ENCODE measurements around the gene SLC18A3.

The SLC18A3 gene

DNA sequence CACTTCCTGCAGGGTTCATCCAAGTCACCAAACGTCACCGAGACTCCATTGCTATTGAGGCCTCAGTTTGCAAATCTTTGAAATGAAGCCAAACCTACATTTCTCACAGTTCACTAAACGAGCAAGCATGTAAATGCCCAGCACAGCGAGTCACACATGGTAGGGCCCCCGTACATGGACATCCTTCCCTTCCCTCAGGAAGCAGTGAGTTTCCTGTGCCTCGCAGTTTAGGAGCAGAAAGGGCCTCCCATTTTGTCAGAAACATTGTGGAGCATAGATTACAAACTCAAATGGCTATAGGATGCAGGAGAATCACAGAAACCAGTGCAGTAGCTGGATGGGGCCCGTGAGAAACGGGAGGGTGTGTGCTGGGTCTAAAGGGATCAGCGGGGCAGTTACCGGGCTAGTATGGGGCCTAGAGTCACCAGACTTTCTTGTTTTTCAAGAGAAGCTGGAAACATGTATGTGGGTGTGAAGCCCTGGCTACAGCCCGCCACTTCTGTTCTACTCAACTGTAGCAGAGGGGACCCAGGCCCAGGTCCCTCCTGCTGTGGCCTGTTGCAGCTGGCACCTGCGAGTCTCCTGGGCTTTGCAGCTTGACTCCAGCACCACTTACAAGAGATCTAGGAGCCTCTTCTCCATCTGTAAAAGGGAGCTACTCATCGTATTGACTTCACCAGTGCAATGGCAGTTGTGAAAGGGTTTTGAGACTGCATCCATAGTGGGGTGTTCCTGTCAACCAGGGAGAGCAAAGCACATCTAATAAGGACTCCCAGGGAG, 14.2 kb upstream of the SLC18A3 start:
- no peak for DNase-seq (ENCODE audit: low read depth in 2 of 2)

GRCh38 chr10:49596493-49596809, 13.7 kb upstream of the SLC18A3 start:
- DNase-seq (ENCODE audit: low read depth in 2 of 2) = no peak

DNA sequence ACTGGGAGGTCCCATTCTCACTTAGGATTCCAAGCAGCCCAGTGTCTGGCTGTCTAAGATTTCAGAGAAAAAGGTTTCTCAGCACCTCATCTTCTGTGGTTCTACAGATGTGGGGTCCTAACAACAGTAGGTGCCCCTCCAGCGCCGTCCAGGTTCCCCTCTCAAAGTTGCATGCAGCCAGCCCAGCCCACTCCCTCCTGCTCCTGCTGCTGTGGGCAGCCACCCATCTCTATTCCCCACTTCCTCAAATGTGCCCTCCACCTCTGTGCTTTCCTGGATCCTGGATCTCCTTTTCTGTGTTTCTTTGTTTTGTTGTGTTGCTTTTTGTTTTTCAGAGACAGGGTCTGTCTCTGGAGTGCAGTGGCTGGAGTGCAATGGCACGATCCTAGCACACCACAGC, 13.3 kb upstream of the SLC18A3 start:
- DNase-seq (ENCODE audit: low read depth in 2 of 2) = no peak

- no peak for DNase-seq (ENCODE audit: low read depth in 2 of 2)
Observed at GRCh38 chr10:49597426-49598163, 12.5 kb upstream of the SLC18A3 start.

GRCh38 chr10:49598164-49598856, 11.8 kb upstream of the SLC18A3 start:
- no peak for DNase-seq (ENCODE audit: low read depth in 2 of 2)

DNA sequence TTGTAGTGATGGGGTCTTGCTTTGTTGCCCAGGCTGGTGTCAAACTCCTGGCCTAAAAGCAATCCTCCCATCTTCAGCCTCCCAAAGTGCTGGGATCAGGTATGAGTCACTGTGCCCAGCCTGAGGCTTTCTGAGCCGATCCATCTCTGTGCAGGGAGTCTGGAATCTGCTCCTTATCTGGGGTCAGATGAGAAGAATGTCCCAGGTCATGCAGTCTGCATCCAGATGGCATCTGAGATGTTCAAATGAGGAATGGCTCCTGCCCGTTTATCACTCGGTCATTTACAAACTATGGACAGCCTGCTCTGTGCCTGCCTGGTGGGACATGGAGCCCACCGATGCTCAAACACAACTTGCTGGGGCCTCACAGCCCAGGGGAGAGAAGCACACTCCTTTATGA, 11.1 kb upstream of the SLC18A3 start:
- no peak for DNase-seq (ENCODE audit: low read depth in 2 of 2)

GRCh38 chr10:49599546-49599945, 10.6 kb upstream of the SLC18A3 start:
- DNase-seq (ENCODE audit: low read depth in 2 of 2) = no peak

- DNase-seq (ENCODE audit: low read depth in 2 of 2) = no peak
Observed at GRCh38 chr10:49600046-49600445, 10.1 kb upstream of the SLC18A3 start.

DNA sequence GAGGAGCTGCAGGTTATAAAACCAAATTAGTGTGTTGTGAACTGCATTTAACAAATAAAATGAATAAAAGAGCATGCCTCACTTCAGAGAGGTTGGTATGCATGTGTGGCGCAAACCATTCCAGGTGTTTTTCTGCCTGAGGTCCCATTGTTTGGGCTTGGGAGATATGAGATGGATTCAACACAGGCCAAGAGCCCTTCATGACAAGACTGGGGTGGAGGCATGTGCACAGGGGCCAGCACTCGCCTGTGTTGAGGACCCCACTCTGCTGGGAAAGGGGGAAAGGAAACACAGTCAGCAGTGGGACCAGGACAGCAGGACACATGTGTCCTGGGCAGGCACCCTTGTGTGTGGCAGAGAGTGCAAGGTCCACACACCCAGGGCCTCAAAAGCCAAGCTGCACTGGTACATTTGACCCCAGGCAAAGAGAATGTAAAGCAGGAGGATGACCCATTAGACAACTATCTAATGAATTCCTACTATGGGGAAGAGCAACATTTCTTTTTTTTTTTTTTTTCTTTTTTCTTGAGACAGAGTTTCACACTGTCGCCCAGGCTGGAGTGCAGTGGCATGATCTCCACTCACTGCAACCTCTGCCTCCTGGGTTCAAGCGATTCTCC, 9.2 kb upstream of the SLC18A3 start:
- no peak for DNase-seq (ENCODE audit: low read depth in 2 of 2)

GRCh38 chr10:49601857-49602256, 8.3 kb upstream of the SLC18A3 start:
- DNase-seq (ENCODE audit: low read depth in 2 of 2) = no peak

- no peak for DNase-seq (ENCODE audit: low read depth in 2 of 2)
Observed at GRCh38 chr10:49602380-49603023, 7.6 kb upstream of the SLC18A3 start.

GRCh38 chr10:49605216-49605938, 4.7 kb upstream of the SLC18A3 start:
- no peak for DNase-seq (ENCODE audit: low read depth in 2 of 2)

DNA sequence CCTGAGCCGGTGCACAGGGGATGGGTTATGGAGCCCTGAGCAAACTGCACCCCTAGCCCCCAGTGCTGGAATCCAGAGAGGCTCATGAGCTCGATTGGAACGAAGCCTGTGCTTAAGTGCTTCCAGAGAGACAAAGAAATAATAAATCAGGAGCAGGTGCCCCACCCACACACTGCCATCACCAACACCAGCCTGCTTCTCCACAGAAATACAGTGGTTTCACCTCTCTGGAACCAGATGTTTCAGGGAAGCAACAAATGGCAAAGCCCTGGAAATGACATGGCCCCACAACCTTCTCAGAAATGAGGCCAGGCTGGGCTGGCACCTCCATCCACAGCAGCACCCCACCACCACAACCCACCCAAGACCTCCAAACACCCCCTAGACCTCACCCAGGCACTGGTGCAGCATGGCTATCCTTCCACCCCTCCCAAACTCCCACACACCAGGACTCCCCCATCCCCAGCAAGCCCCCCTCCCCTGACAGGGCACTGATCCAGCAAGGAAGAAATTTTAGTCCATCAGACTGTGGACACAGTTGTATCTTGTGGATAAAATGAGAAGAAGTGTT, 4.1 kb upstream of the SLC18A3 start:
- DNase-seq (ENCODE audit: low read depth in 2 of 2) = no peak

GRCh38 chr10:49606981-49607535, 3.1 kb upstream of the SLC18A3 start:
- DNase-seq (ENCODE audit: low read depth in 2 of 2) = peak; percentile 15 to 28

DNA sequence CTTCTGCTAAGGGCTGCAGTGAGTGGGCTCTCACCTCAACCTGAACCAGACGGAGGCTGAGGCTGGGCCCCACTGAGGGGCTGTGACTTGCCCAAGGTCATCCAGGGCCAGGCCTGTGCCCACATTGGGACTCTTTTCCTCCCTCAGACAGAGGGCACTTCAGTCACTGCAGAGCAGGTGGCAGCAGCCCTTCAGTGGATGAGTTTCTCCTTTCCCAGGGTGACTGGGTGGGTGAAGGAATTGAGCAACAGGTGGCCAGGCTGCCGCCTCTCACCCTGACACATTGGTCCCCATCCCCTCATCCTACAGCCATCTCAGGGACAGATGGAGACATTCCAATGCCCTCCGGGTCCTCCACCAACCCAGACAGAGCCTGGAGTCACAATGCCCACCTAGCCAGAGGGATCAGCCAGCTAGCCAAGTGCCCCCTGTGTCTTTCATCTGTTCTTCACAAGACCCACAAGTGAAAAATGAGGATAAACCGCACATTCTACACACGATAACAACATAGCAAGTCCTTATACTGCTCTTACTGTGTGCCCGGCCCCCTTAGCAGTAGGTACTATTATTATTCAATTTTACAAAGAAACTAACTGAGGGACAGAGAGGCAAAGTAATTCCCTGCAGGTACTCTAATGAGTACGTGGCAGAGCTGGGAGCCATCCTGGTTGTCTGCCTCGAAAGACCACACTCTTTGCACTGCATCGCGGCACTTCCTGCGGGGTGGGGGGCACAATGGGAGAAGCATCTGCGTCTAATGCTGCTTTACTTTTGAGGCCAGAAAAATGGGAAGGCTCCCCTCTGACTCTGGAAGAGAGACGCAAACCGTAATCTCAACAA, 1.7 kb upstream of the SLC18A3 start:
- DNase-seq (ENCODE audit: low read depth in 2 of 2) = no peak

DNA sequence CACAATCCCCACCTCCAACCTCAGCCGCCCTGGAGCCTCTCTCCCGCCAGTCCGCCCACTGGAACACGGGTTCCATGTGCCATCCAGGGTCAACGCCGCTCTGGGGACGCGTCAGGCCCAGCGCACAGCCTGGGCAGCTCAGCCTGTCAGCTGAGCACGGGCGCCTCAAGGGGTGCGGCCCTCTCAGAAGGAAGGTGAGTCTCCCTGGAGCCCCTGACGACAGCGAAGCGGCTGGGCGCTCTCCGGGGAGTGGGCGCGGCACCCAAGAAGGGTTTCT, 1.2 kb upstream of the SLC18A3 start:
- no peak for DNase-seq (ENCODE audit: low read depth in 2 of 2)

DNA sequence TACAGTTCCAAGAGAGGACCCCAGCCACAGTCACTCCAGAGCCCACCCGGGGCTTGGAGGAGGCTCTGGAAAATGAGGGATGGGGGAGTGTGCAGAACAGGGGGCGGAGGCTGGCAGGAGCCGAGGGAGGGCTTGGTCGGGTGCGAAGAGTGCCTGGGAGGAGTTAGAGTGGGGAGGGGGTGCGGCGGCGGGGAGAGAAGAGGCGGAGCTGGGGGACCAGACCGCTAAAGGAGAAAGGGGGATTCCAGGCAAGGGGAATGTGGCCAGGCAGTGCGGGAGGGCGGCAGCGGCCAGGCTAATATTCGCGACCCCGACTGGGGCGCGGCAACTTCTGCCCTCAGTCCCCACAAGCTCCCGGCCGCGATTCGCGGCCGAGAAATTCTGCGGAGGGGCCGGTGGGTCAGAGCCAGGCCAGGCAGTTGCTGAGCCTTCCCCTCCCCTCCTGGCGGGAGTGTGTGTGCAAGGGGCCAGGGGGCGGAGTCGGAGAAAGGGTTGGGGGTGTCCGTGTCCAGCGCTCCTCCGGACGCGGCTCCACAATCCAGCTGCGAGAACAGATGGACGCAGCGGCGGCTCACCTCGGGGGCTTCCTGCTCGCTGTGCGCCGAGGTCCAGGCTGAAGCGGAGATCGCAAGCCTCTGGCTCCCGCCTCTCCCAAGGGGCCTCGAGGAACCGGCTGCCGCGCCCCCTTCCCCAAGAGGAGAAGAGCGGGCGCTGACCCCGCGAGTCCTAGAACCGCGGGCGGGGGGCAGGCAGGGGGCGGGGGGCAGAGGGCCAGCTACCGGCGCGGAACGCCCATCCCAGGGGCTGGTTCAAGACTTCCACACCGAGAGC, 612 bp upstream of the SLC18A3 start:
- DNase-seq (ENCODE audit: low read depth in 2 of 2) = no peak

- no peak for DNase-seq (ENCODE audit: low read depth in 2 of 2)
Observed at GRCh38 chr10:49610458-49611165, 502 bp downstream of the SLC18A3 start.
